NT2/D1 (cell line): Measurements from ENCODE around the gene CNKSR3.

Experiments used
- SUZ12 ChIP-seq: IDR thresholded peaks from 2 replicates; pipeline ENCODE4 v1.6.1; 2011; ENCODE audit not compliant: insufficient read length, insufficient read depth; ENCODE audit errors: extremely low read depth
- ZNF274 ChIP-seq: IDR thresholded peaks from 2 replicates; pipeline ENCODE4 v1.6.1; 2011; ENCODE audit warnings: mild to moderate bottlenecking, low read depth, low read length

DNA sequence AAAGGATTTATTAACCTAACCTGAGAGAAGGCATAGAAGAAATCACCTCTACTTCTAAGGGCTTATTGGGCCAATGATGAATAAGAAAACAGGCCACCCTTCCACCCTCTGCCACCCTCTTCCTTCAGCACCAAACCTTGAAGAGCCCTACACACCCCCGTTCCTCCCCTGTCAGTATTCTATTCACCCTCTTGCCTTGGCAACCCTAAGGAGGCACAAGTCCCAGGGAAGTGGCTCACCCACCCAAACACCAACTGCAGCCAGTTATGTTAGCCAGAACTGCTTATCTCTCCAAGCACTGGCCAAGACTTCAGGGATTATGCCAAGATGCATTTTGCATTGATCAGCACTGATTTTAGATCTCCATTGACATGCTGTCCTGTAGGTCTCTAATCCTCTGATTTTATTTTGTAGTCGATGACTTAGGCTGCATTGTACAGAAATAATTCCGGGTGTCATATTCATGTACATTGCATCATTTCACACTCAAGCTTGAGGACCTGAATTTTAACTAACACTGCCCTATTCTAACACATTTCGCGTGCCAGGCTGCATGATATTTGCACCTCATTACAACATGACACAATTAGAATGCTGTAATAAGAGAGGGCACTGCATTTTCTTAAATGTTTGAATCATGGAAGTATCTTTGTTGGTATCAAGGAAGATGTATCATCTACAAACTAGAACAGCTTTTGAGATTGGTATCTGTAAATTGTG is 15.7 kb downstream of the CNKSR3 start:
- TF ChIP-seq ZNF274 (no peak), SUZ12 (no peak)
